Activated T-helper 17 cell treated with anti-CD3 and anti-CD28 coated beads, Interleukin-2, amount 50 U/mL, for 72 hours (primary cell): ENCODE measurements around the gene STOML1. TPM values are rescaled to one million over a fixed set of nuclear protein-coding genes. Genes with fewer than 3 reads are reported as not detected.

Experiments
- ATAC-seq: fragments of 150-1000 bp; cut with Tn5 transposase; replicated peaks from 2 replicates; pipeline ENCODE4 v1.10.0; 2021; ENCODE audit warnings: mild to moderate bottlenecking, moderate library complexity
- H3K27ac Mint-ChIP-seq: one replicate; pipeline ENCODE4 v1.8.0; 2022; ENCODE audit warnings: mixed read lengths
- H3K27me3 Mint-ChIP-seq: one replicate; pipeline ENCODE4 v1.8.0; 2022; ENCODE audit warnings: mixed read lengths
- H3K36me3 Mint-ChIP-seq: one replicate; pipeline ENCODE4 v1.8.0; 2022; ENCODE audit warnings: low read depth, mild to moderate bottlenecking, mixed read lengths
- H3K4me1 Mint-ChIP-seq: one replicate; pipeline ENCODE4 v1.8.0; 2022; ENCODE audit warnings: mixed read lengths
- H3K4me3 Mint-ChIP-seq: one replicate; pipeline ENCODE4 v1.8.0; 2022; ENCODE audit warnings: mild to moderate bottlenecking, mixed read lengths
- H3K9me3 Mint-ChIP-seq: one replicate; pipeline ENCODE4 v1.8.0; 2022; ENCODE audit warnings: mixed read lengths
- total RNA-seq, 2 donors: library from RNA; stranded (reverse); gene quantifications; one replicate each; pipeline ENCODE4 v1.2.3, GENCODE V29; 2022

Gene STOML1
- total RNA-seq, 2 donors from 2014 or later, result 4.8 to 7.3 TPM

GRCh38 chr15:74032046-74032445 is 40.0 kb upstream of the STOML1 start:
- Mint-ChIP-seq H3K9me3 (no peaks in the 10 kb centered on the region), H3K27me3 (no peaks in the 10 kb centered on the region), H3K4me3 (no peak overlapping the region), H3K4me1 (no peaks in the 10 kb centered on the region), H3K27ac (peak overlapping the region; percentile 38), H3K36me3 (peaks cover 87% of the 10 kb centered on the region)
- no peak for ATAC-seq

- no peak overlapping the region for H3K27ac Mint-ChIP-seq
- no peaks in the 10 kb centered on the region for H3K27me3 Mint-ChIP-seq
- no peaks in the 10 kb centered on the region for H3K9me3 Mint-ChIP-seq
- peaks cover 85% of the 10 kb centered on the region for H3K36me3 Mint-ChIP-seq
- no peaks in the 10 kb centered on the region for H3K4me1 Mint-ChIP-seq
- ATAC-seq, result no peak
- no peak overlapping the region for H3K4me3 Mint-ChIP-seq
Measured at GRCh38 chr15:74028646-74029045, 36.6 kb upstream of the STOML1 start.

- Mint-ChIP-seq H3K27me3 (no peaks in the 10 kb centered on the region), H3K36me3 (peaks cover 88% of the 10 kb centered on the region), H3K9me3 (no peaks in the 10 kb centered on the region), H3K27ac (no peak overlapping the region), H3K4me3 (no peak overlapping the region), H3K4me1 (peaks cover under 1% of the 10 kb centered on the region)
- no peak for ATAC-seq
Measured at GRCh38 chr15:74027688-74028087, 35.6 kb upstream of the STOML1 start.

- Mint-ChIP-seq H3K4me3 (no peak overlapping the region), H3K27ac (peak overlapping the region; percentile 36), H3K36me3 (peaks cover 89% of the 10 kb centered on the region), H3K9me3 (no peaks in the 10 kb centered on the region), H3K4me1 (peaks cover 12% of the 10 kb centered on the region), H3K27me3 (no peaks in the 10 kb centered on the region)
- ATAC-seq, result no peak
Measured at GRCh38 chr15:74025436-74025835, 33.3 kb upstream of the STOML1 start.

- Mint-ChIP-seq H3K27me3 (no peaks in the 10 kb centered on the region), H3K4me1 (peaks cover 14% of the 10 kb centered on the region), H3K4me3 (no peak overlapping the region), H3K36me3 (peaks cover 89% of the 10 kb centered on the region), H3K27ac (peak overlapping the region; percentile 69), H3K9me3 (no peaks in the 10 kb centered on the region)
- ATAC-seq, result no peak
Measured at GRCh38 chr15:74024687-74025086, 32.6 kb upstream of the STOML1 start.

- peaks cover 16% of the 10 kb centered on the region for H3K4me1 Mint-ChIP-seq
- H3K27me3 Mint-ChIP-seq, result no peaks in the 10 kb centered on the region
- no peaks in the 10 kb centered on the region for H3K9me3 Mint-ChIP-seq
- no peak overlapping the region for H3K4me3 Mint-ChIP-seq
- no peak overlapping the region for H3K27ac Mint-ChIP-seq
- peaks cover 88% of the 10 kb centered on the region for H3K36me3 Mint-ChIP-seq
- no peak for ATAC-seq
Measured at GRCh38 chr15:74022706-74023470, 30.8 kb upstream of the STOML1 start.

GRCh38 chr15:74019734-74020133 is 27.6 kb upstream of the STOML1 start:
- Mint-ChIP-seq H3K27me3 (no peaks in the 10 kb centered on the region), H3K27ac (no peak overlapping the region), H3K4me1 (peaks cover 26% of the 10 kb centered on the region), H3K36me3 (peaks cover 72% of the 10 kb centered on the region), H3K9me3 (no peaks in the 10 kb centered on the region), H3K4me3 (no peak overlapping the region)
- ATAC-seq, result no peak

GRCh38 chr15:74013374-74013894 is 21.3 kb upstream of the STOML1 start:
- H3K27ac Mint-ChIP-seq, result no peak overlapping the region
- no peaks in the 10 kb centered on the region for H3K9me3 Mint-ChIP-seq
- H3K27me3 Mint-ChIP-seq, result no peaks in the 10 kb centered on the region
- ATAC-seq, result no peak
- H3K4me3 Mint-ChIP-seq, result no peak overlapping the region
- peaks cover 21% of the 10 kb centered on the region for H3K4me1 Mint-ChIP-seq
- peaks cover 65% of the 10 kb centered on the region for H3K36me3 Mint-ChIP-seq

- Mint-ChIP-seq H3K4me3 (no peak overlapping the region), H3K27me3 (no peaks in the 10 kb centered on the region), H3K36me3 (peaks cover 83% of the 10 kb centered on the region), H3K4me1 (peaks cover 37% of the 10 kb centered on the region), H3K9me3 (no peaks in the 10 kb centered on the region), H3K27ac (no peak overlapping the region)
- ATAC-seq, result no peak
Measured at GRCh38 chr15:74011610-74012009, 19.5 kb upstream of the STOML1 start.

- no peak overlapping the region for H3K4me3 Mint-ChIP-seq
- peaks cover 89% of the 10 kb centered on the region for H3K36me3 Mint-ChIP-seq
- H3K27me3 Mint-ChIP-seq, result no peaks in the 10 kb centered on the region
- ATAC-seq, result no peak
- no peaks in the 10 kb centered on the region for H3K9me3 Mint-ChIP-seq
- H3K27ac Mint-ChIP-seq, result no peak overlapping the region
- H3K4me1 Mint-ChIP-seq, result peaks cover 41% of the 10 kb centered on the region
Measured at GRCh38 chr15:74010929-74011540, 18.9 kb upstream of the STOML1 start.

- Mint-ChIP-seq H3K4me3 (no peak overlapping the region), H3K27ac (peak overlapping the region; percentile 92), H3K4me1 (peaks cover 37% of the 10 kb centered on the region)
Measured at GRCh38 chr15:74008901-74009300, 16.8 kb upstream of the STOML1 start.

GRCh38 chr15:74007820-74008371 is 15.8 kb upstream of the STOML1 start:
- Mint-ChIP-seq H3K27ac (peak overlapping the region; percentile 92), H3K4me1 (peaks cover 44% of the 10 kb centered on the region), H3K27me3 (no peaks in the 10 kb centered on the region), H3K9me3 (no peaks in the 10 kb centered on the region), H3K36me3 (peaks cover 91% of the 10 kb centered on the region), H3K4me3 (peak overlapping the region; percentile 81)
- peak; percentile 83 for ATAC-seq

More at GRCh38 chr15:74008901-74009300, 16.8 kb upstream of the STOML1 start:
- Mint-ChIP-seq H3K27me3 (no peaks in the 10 kb centered on the region), H3K36me3 (peaks cover 91% of the 10 kb centered on the region), H3K9me3 (no peaks in the 10 kb centered on the region)
- no peak for ATAC-seq

- no peaks in the 10 kb centered on the region for H3K27me3 Mint-ChIP-seq
Measured at GRCh38 chr15:74006774-74007639, 14.9 kb upstream of the STOML1 start.

GRCh38 chr15:73997986-73998385 is 5.9 kb upstream of the STOML1 start:
- peaks cover 36% of the 10 kb centered on the region for H3K4me1 Mint-ChIP-seq
- peaks cover 88% of the 10 kb centered on the region for H3K36me3 Mint-ChIP-seq
- H3K27ac Mint-ChIP-seq, result no peak overlapping the region
- no peak for ATAC-seq
- no peaks in the 10 kb centered on the region for H3K27me3 Mint-ChIP-seq
- no peaks in the 10 kb centered on the region for H3K9me3 Mint-ChIP-seq
- H3K4me3 Mint-ChIP-seq, result peak overlapping the region; percentile 98

More at GRCh38 chr15:74006774-74007639, 14.9 kb upstream of the STOML1 start:
- Mint-ChIP-seq H3K9me3 (no peaks in the 10 kb centered on the region), H3K36me3 (peaks cover 94% of the 10 kb centered on the region), H3K4me3 (peak overlapping the region; percentile 81), H3K4me1 (peaks cover 44% of the 10 kb centered on the region), H3K27ac (peak overlapping the region; percentile 92)
- ATAC-seq, result peak; percentile 81
